Psoas muscle (tissue), 8 donors: ENCODE results near the gene LSM14A. TPM values are rescaled to one million over a fixed set of nuclear protein-coding genes. Genes with fewer than 3 reads are reported as not detected.

ENCODE experiments used
- ATAC-seq, 4 donors: fragments of 200-7000 bp; cut with Tn5 transposase; one replicate each; pipeline ENCODE4 v1.9.1; 2020; ENCODE audit warnings: moderate library complexity in 3 of 4, mild to moderate bottlenecking in 2 of 4
- DNase-seq, 2 donors: peaks; one replicate each; pipeline ENCODE4 v3.0.0-alpha.2; 2020
- H3K27ac ChIP-seq: fragments of 200-600 bp; one replicate; pipeline ENCODE4 v1.8.0; 2022
- H3K27me3 ChIP-seq, 3 donors: fragments of 200-600 bp in 1 of 3; one replicate each; pipeline versions ENCODE4 v1.6.1 to v1.8.0; 2013 to 2022; ENCODE audit warnings: low read length in 2 of 3, mild to moderate bottlenecking in 2 of 3, moderate library complexity in 1 of 3; ENCODE audit not compliant: insufficient read depth in 3 of 3
- H3K36me3 ChIP-seq, 2 donors: fragments of 200-600 bp in 1 of 2; one replicate each; pipeline versions ENCODE4 v1.6.1 to v1.8.0; 2013 to 2022; ENCODE audit warnings: low read depth in 1 of 2, mild to moderate bottlenecking in 1 of 2, moderate library complexity in 1 of 2; ENCODE audit not compliant: insufficient read depth in 1 of 2
- H3K4me1 ChIP-seq: fragments of 200-600 bp; one replicate; pipeline ENCODE4 v1.8.0; 2022
- H3K4me3 ChIP-seq: fragments of 200-600 bp; one replicate; pipeline ENCODE4 v1.8.0; 2022; ENCODE audit warnings: mild to moderate bottlenecking
- H3K9me3 ChIP-seq: fragments of 200-600 bp; one replicate; pipeline ENCODE4 v1.8.0; 2022
- CTCF ChIP-seq: fragments of 200-600 bp; IDR thresholded peaks from one replicate; pipeline ENCODE4 v1.8.0; 2022; ENCODE audit warnings: antibody characterized with exemption
- WGBS, 3 donors: extraction: QIAGEN DNeasy Blood & Tissue Kit; methylation state at CpG; one replicate each; pipeline versions ENCODE4 v1.1.6 to v1.1.7; 2013; 5-methylcytosine and 5-hydroxymethylcytosine counted together
- intact Hi-C, 2 donors: fragments of 100-400 bp; cut with DNase I; formaldehyde crosslinking; loops; one replicate each; pipeline versions ENCODE4 v1.11.0 to v1.14.2; 2022
- polyA plus RNA-seq, 3 donors: library from polyadenylated mRNA; stranded (reverse); fragments of 200-250 nt; gene quantifications; one replicate each; pipeline ENCODE4 v1.2.3, GENCODE V29; 2013
- total RNA-seq, 4 donors: library from RNA; stranded (reverse); fragmentation: NEBNext Ultra II Directional in 2 of 4; extraction: Animal tissue kit (Norgen Biotek cat#: 25700) in 2 of 4; gene quantifications; one replicate each; pipeline versions ENCODE4 v1.2.1 to v1.2.4, GENCODE V29; 2021 to 2023
- donor health status: healthy with polysubstance abuse.
- donor health status: DM: no; HTN: no; CAD: no; lungs with moderate emphysema.
- donor health status: Bipolar disorder and iron deficiency.
- donor health status: healthy.
- donor health status: DM: yes; HTN: yes; CAD: no.
- donor health status: DM: no; HTN: no; CAD: no.
- donor health status: DM: no; HTN: no; CAD: no.
- donor health status: DM: yes; HTN: yes; CAD: no.

LSM14A gene
- total and polyA plus RNA-seq, 7 donors, result 65.0 to 155 (median 87.5) TPM

GRCh38 chr19:34275705-34276104 lies 103.4 kb downstream of the LSM14A start:
- Histone ChIP-seq H3K4me3 (no peak overlapping the region), H3K36me3 (no peaks in the 10 kb centered on the region), H3K27ac (no peak overlapping the region), H3K27me3 (no peaks in the 10 kb centered on the region), H3K9me3 (no peaks in the 10 kb centered on the region), H3K4me1 (peaks cover 45% of the 10 kb centered on the region)
- WGBS, 3 donors, result 97 to 100% (median 98%) methylated on average over 1 of the region's 1 CpG
- ATAC-seq, result no peak
- no peak for DNase-seq
- TF ChIP-seq CTCF, result no peak
- intact Hi-C loops, result loop anchor here in 1 of 2 donors (5.0 kb wide), 1 partner anchor 42 kb away; no protein-coding TSS in a partner anchor

GRCh38 chr19:34276614-34277013 lies 104.3 kb downstream of the LSM14A start:
- Histone ChIP-seq H3K9me3 (no peaks in the 10 kb centered on the region), H3K27me3 (no peaks in the 10 kb centered on the region), H3K4me3 (no peak overlapping the region), H3K4me1 (peaks cover 38% of the 10 kb centered on the region), H3K27ac (no peak overlapping the region), H3K36me3 (no peaks in the 10 kb centered on the region)
- no peak for ATAC-seq
- intact Hi-C loops, result loop anchor here in 1 of 2 donors (5.0 kb wide), 1 partner anchor 41 kb away; no protein-coding TSS in a partner anchor
- 32 to 35% (median 35%) methylated on average over 4 of the region's 4 CpGs for WGBS, 3 donors
- DNase-seq, result no peak
- no peak for TF ChIP-seq CTCF

GRCh38 chr19:34277244-34277643 lies 104.9 kb downstream of the LSM14A start:
- no peak for ATAC-seq
- Histone ChIP-seq H3K4me1 (peaks cover 36% of the 10 kb centered on the region), H3K36me3 (no peaks in the 10 kb centered on the region), H3K4me3 (no peak overlapping the region), H3K27me3 (no peaks in the 10 kb centered on the region), H3K27ac (no peak overlapping the region), H3K9me3 (no peaks in the 10 kb centered on the region)
- 73 to 80% (median 77%) methylated on average over 4 of the region's 4 CpGs for WGBS, 3 donors
- DNase-seq, result no peak
- intact Hi-C loops, result loop anchor here in 1 of 2 donors (5.0 kb wide), 1 partner anchor 40 kb away; no protein-coding TSS in a partner anchor
- TF ChIP-seq CTCF, result no peak

GRCh38 chr19:34278783-34279182 lies 106.5 kb downstream of the LSM14A start:
- TF ChIP-seq CTCF, result no peak
- H3K4me3 ChIP-seq, result no peak overlapping the region
- WGBS, 3 donors, result 88 to 93% (median 90%) methylated on average over 4 of the region's 4 CpGs
- H3K9me3 ChIP-seq, result no peaks in the 10 kb centered on the region
- intact Hi-C loops, result loop anchor here in 1 of 2 donors (5.0 kb wide), 1 partner anchor 39 kb away; no protein-coding TSS in a partner anchor
- no peaks in the 10 kb centered on the region for H3K36me3 ChIP-seq
- DNase-seq (no peak), ATAC-seq (no peak)
- H3K4me1 ChIP-seq, result peaks cover 32% of the 10 kb centered on the region
- H3K27ac ChIP-seq, result no peak overlapping the region
- H3K27me3 ChIP-seq, result no peaks in the 10 kb centered on the region

Other genes with a start within 250 kb of the LSM14A start
- gene GARRE1, start 82.0 kb downstream of the LSM14A start, total RNA-seq, result 10 to 100 TPM; 16.4 to 22.8 (median 17.8) TPM
- gene GARRE1, start 82.0 kb downstream of the LSM14A start, polyA plus RNA-seq, result 10 to 100 TPM in 1 of 3 donors, 1 to 10 TPM in 2; 4.8 to 13.8 (median 6.2) TPM
- 100 to 1,000 TPM; 170 to 259 (median 255) TPM for gene GPI, start 192.7 kb downstream of the LSM14A start, total RNA-seq
- 100 to 1,000 TPM; 111 to 166 (median 125) TPM for gene GPI, start 192.7 kb downstream of the LSM14A start, polyA plus RNA-seq
- gene PDCD2L, start 231.9 kb downstream of the LSM14A start, total RNA-seq, result 10 to 100 TPM; 12.3 to 21.3 (median 18.6) TPM
- 10 to 100 TPM; 13.9 to 30.2 (median 21.9) TPM for gene PDCD2L, start 231.9 kb downstream of the LSM14A start, polyA plus RNA-seq